Cardiac muscle cell (in vitro differentiated cells and primary cell): ENCODE measurements around the gene TCF4. TPM values are rescaled to one million over a fixed set of nuclear protein-coding genes. Genes with fewer than 3 reads are reported as not detected.

Experiments
- DNase-seq, 2 donors: peaks; one replicate each; pipeline versions ENCODE4 v3.0.0 to v3.0.0-alpha.2; 2010 to 2017; ENCODE audit warnings: low read depth in 1 of 2, low spot score in 1 of 2
- H3K27ac ChIP-seq: fragments of 200-600 bp; sonication (generic); 2 replicates; pipeline ENCODE4 v1.5.1; 2016
- H3K27me3 ChIP-seq: fragments of 200-600 bp; sonication (generic); 2 replicates; pipeline ENCODE4 v1.6.0; 2016; ENCODE audit warnings: control low read depth
- H3K36me3 ChIP-seq: fragments of 200-600 bp; sonication (generic); 2 replicates; pipeline ENCODE4 v1.5.1; 2016; ENCODE audit warnings: control low read depth
- H3K4me1 ChIP-seq: fragments of 200-600 bp; sonication (generic); 2 replicates; pipeline ENCODE4 v1.8.1; 2017; ENCODE audit warnings: low read depth, mild to moderate bottlenecking, mixed run types
- H3K4me3 ChIP-seq: fragments of 200-600 bp; sonication (generic); 2 replicates; pipeline ENCODE4 v1.5.1; 2016; ENCODE audit warnings: mild to moderate bottlenecking
- H3K9me3 ChIP-seq: fragments of 200-600 bp; sonication (generic); 2 replicates; pipeline ENCODE4 v1.5.1; 2017; ENCODE audit warnings: low read depth, mild to moderate bottlenecking, control low read depth
- polyA plus RNA-seq: library from polyadenylated mRNA; unstranded; fragments of >200 nt; fragmentation: Nextera tagmentation; extraction: Ambion mirVana; gene quantifications from 2 replicates; pipeline ENCODE4 v1.2.1, GENCODE V29; 2016
- total RNA-seq: library from RNA; depleted of rRNA; stranded (reverse); fragments of >200 nt; gene quantifications from 2 replicates; pipeline ENCODE4 v1.2.3, GENCODE V29; 2016
- TF ChIP-seq, protein P1 (sequence below): IDR thresholded peaks from 2 replicates; pipeline ENCODE4 v1.5.1; 2012; ENCODE audit warnings: low read depth, mild to moderate bottlenecking, low read length

The TCF4 gene
- total and polyA plus RNA-seq, 2 experiments from 2014 or later = 38.3 to 59.2 TPM

DNA sequence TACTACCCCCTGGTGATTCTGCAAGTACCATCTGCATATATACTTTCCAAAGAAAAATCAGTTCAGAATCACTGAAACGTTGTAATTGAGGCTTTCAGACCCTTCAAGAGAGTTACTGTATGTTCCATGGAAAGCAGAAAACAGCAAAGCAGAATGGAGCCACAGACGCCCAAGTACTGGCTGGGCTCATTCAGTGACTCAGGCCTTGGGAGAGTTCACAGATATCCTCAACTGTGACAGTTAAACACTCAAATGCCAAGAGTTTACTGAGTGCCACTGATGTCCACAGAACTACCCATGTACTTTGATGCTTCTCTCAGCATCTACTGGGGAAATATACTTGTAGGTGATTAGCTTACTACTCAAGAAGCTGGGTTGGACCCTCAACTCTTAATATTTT is 303.4 kb downstream of the TCF4 start:
- TF ChIP-seq, protein P1, sequence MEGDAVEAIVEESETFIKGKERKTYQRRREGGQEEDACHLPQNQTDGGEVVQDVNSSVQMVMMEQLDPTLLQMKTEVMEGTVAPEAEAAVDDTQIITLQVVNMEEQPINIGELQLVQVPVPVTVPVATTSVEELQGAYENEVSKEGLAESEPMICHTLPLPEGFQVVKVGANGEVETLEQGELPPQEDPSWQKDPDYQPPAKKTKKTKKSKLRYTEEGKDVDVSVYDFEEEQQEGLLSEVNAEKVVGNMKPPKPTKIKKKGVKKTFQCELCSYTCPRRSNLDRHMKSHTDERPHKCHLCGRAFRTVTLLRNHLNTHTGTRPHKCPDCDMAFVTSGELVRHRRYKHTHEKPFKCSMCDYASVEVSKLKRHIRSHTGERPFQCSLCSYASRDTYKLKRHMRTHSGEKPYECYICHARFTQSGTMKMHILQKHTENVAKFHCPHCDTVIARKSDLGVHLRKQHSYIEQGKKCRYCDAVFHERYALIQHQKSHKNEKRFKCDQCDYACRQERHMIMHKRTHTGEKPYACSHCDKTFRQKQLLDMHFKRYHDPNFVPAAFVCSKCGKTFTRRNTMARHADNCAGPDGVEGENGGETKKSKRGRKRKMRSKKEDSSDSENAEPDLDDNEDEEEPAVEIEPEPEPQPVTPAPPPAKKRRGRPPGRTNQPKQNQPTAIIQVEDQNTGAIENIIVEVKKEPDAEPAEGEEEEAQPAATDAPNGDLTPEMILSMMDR = no peak
- no peaks in the 10 kb centered on the region for H3K36me3 ChIP-seq
- no peaks in the 10 kb centered on the region for H3K9me3 ChIP-seq
- H3K4me1 ChIP-seq = no peaks in the 10 kb centered on the region
- no peak overlapping the region for H3K4me3 ChIP-seq
- H3K27ac ChIP-seq = no peak overlapping the region
- H3K27me3 ChIP-seq = no peaks in the 10 kb centered on the region
- no peak for DNase-seq

DNA sequence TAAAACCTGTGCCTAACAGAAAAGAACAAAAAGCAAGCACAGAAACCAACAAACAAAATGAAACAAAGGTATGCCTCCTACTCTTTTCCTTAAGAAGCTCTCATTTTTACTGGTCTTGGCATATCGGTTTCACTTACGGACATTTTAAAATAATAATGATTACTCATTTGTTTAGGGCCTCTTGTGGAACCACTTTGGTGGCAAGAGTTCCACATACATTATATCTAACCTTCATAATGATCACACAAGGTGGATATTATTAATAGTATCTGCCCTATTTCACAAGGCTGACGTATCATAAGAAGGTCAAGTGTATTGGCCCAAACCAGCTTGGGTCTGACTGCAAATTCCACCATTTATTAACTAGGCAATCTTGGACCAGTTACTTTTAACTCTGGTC is 304.7 kb downstream of the TCF4 start:
- no peak for DNase-seq
- no peaks in the 10 kb centered on the region for H3K36me3 ChIP-seq
- no peak overlapping the region for H3K27ac ChIP-seq
- no peaks in the 10 kb centered on the region for H3K27me3 ChIP-seq
- H3K9me3 ChIP-seq = no peaks in the 10 kb centered on the region
- TF ChIP-seq, protein P1 = no peak
- no peak overlapping the region for H3K4me3 ChIP-seq
- no peaks in the 10 kb centered on the region for H3K4me1 ChIP-seq

DNA sequence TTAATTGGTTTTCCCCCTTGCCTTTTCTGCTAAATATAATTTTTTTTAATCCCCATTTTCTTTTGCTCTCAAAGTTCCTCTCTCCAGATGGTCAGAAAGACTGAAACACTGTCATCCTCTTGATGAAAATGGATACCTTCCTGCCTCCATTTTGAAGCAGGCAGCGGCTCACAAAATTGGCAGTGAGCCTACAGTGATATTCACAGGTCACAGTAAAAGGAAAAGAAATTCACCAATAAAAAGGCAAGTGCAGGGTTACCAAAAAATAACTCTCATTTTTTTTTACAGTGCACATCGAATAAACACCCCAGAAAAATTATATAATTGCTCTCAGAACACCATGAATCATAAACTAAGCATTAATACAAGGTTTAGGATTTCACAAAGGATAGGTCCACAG is 307.5 kb downstream of the TCF4 start:
- Histone ChIP-seq H3K4me1 (no peaks in the 10 kb centered on the region), H3K4me3 (no peak overlapping the region), H3K9me3 (no peaks in the 10 kb centered on the region), H3K27ac (no peak overlapping the region), H3K27me3 (no peaks in the 10 kb centered on the region), H3K36me3 (peaks cover under 1% of the 10 kb centered on the region)
- TF ChIP-seq, protein P1 = no peak
- DNase-seq = no peak

DNA sequence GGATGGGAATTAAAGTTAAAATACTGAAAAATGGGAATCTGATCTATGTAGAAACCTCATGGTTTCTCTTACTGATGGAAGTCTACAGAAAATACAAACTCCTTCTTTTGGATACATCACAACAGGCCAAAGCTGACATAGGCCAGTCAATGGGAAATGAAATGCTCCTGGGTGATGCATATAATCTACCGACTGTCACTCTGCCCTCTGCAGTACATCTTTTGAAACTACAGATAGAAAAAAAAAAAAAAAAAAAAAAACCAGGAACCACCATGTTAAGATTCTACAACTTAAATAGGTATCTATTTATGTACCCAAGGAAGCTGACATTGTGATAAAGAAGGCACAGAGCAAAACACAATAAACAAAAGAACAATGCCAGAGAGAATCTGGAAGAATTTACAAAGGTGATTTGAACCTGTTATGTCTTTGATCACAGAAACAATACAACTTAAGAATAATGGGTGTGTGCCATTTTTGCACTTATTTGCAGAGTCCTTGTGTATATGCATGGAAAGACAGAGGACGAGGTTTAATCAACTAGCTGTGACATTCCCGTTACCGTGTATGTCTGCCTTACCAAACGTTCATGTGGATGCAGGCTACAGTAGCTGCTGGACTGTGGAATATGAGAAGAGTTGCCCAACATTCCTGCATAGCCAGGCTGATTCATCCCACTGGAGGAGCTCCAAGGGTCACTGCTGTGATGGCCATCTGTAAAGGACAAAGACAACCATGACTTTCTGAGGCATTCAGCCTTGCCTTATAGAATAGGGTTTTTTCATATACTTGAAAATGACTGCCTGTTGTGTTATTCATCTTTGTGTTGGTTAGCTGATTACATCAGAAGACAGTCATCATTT is 312.7 kb downstream of the TCF4 start:
- Histone ChIP-seq H3K9me3 (no peaks in the 10 kb centered on the region), H3K27me3 (no peaks in the 10 kb centered on the region), H3K36me3 (peaks cover 8% of the 10 kb centered on the region), H3K4me3 (no peak overlapping the region), H3K27ac (no peak overlapping the region), H3K4me1 (no peaks in the 10 kb centered on the region)
- TF ChIP-seq, protein P1 = peak; percentile 23
- peak in 1 of 2 donors; percentile 79 for DNase-seq

DNA sequence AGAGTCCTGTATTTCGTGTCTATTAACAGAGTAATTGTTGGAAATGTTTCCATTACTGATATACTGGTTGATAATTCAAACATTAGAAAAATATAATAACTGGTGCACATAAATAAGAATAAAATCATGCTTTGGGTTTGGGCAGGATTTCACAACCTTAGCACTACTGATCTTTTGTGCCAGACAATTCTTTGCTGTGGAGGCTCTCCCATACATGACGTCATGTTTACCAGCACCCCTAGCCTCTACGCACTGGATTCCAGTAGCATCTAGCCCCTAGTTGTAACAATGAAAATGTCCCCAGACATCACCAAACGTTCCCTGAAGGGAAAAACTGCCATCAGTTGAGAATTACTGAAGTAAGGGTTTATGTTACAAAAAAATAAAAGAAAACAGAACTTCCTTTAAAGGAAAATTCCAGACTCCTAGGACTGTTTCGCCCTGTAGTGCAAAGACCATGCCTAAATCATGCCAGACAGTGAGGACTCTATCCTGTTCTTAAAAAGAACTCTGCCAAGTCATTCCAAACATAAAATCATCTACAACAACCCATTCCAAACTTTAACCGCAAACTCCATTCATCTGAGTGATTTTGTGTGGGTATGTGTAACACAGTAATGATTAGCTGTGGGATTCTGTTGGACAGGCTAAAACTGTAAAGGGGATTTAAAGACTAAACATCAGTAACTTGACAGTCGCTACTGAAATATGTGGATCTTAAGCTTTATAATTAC is 315.3 kb downstream of the TCF4 start:
- H3K4me3 ChIP-seq = no peak overlapping the region
- H3K9me3 ChIP-seq = no peaks in the 10 kb centered on the region
- peaks cover 7% of the 10 kb centered on the region for H3K4me1 ChIP-seq
- no peak overlapping the region for H3K27ac ChIP-seq
- TF ChIP-seq, protein P1 = no peak
- no peaks in the 10 kb centered on the region for H3K27me3 ChIP-seq
- peak in 1 of 2 donors; percentile 14 for DNase-seq
- H3K36me3 ChIP-seq = peaks cover 8% of the 10 kb centered on the region
